ENCODE measurements around the gene SBF1.

DNA sequence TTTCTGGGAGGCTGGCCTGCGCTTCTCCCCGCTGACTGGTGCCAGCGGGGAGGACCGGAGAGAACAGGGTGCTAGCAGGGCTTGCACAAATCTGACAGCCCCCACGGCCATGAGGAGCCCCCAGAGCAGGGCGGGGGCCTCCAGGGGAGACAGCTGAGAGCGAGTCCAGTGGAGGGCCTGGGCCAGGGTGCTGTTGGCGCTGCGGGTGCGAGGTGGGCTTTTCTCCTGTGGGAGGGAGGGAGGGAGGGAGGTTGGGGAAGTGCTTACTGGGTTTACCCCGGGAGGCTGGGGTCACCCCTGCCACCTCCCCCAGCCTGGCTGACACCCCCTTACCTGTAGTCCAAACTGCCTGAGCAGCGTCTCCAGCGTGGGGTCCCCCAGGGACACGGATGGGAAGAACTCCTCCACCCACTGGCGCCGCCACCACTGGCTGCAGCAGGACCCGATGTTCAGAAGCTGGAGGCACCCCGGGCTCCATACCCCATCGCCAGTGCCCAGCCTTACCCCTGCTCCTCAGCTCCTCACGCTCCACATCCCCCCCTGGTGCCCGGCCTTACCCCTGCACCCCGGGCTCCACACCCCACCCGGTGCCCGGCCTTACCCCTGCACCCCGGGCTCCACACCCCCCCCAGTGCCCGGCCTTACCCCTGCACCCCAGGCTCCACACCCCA is 28.8 kb upstream of the SBF1 start:
- TF ChIP-seq, protein P1, sequence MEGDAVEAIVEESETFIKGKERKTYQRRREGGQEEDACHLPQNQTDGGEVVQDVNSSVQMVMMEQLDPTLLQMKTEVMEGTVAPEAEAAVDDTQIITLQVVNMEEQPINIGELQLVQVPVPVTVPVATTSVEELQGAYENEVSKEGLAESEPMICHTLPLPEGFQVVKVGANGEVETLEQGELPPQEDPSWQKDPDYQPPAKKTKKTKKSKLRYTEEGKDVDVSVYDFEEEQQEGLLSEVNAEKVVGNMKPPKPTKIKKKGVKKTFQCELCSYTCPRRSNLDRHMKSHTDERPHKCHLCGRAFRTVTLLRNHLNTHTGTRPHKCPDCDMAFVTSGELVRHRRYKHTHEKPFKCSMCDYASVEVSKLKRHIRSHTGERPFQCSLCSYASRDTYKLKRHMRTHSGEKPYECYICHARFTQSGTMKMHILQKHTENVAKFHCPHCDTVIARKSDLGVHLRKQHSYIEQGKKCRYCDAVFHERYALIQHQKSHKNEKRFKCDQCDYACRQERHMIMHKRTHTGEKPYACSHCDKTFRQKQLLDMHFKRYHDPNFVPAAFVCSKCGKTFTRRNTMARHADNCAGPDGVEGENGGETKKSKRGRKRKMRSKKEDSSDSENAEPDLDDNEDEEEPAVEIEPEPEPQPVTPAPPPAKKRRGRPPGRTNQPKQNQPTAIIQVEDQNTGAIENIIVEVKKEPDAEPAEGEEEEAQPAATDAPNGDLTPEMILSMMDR (IDR thresholded peaks at IDR 0.05) = no peak
- no peak for TF ChIP-seq EP300 (IDR thresholded peaks at IDR 0.05)
- no peak for TF ChIP-seq POLR2A (IDR thresholded peaks at IDR 0.05)
